ENCODE results near the gene NKPD1. TPM values are rescaled to one million over a fixed set of nuclear protein-coding genes. Genes with fewer than 3 reads are reported as not detected.

The NKPD1 gene
- total RNA-seq, 1 donor from 2014 or later: not detected

DNA sequence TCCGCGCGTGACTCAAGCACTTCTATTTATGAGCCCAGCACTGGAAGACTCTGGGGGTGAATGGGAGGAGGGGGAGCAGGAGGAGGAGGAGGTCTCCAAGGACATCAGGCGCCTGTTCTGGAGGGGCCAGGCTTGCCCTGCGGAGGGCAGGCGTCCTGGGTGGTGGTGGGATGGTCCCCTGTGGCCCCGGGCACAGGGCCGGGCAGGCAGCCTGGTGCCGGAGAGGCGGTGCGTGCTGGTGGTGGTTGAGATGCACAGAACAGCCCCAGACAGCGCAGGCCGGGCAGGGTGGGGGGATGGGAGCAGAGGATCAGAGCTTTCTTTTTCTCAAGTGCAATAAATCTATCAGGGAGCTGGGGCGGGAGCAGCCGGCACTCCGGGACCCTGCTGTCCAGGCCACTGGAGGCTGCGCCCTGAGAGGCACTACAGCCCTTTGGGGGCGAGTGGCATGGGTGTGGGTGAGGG lies 14.0 kb downstream of the NKPD1 start:
- DNase-seq (ENCODE audit: missing footprints) (no peak), ATAC-seq (no peak)
- intact Hi-C loops (cut with DNase I): no loop called here

DNA sequence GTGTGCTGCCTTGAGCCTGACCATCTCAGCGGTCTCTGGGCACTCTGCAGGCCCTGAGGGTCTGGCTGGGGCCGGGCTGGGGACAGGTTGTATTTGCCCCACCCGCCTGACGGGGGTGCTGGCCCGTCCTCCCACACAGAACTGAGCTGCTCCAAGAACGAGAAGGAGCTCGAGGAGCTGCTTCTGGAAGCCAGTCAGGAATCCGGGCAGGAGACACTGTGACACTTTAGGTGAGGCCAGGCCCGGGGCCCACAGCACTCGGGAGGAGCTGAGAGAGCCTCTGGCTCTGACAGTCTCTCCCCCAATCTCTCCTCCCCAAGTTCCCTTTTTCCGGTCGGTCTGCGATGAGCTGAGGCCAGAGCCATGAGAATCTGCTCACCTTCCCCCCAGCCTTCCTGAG lies 14.5 kb downstream of the NKPD1 start:
- DNase-seq (ENCODE audit: missing footprints): no peak
- intact Hi-C loops (cut with DNase I): no loop called here
- ATAC-seq: no peak

DNA sequence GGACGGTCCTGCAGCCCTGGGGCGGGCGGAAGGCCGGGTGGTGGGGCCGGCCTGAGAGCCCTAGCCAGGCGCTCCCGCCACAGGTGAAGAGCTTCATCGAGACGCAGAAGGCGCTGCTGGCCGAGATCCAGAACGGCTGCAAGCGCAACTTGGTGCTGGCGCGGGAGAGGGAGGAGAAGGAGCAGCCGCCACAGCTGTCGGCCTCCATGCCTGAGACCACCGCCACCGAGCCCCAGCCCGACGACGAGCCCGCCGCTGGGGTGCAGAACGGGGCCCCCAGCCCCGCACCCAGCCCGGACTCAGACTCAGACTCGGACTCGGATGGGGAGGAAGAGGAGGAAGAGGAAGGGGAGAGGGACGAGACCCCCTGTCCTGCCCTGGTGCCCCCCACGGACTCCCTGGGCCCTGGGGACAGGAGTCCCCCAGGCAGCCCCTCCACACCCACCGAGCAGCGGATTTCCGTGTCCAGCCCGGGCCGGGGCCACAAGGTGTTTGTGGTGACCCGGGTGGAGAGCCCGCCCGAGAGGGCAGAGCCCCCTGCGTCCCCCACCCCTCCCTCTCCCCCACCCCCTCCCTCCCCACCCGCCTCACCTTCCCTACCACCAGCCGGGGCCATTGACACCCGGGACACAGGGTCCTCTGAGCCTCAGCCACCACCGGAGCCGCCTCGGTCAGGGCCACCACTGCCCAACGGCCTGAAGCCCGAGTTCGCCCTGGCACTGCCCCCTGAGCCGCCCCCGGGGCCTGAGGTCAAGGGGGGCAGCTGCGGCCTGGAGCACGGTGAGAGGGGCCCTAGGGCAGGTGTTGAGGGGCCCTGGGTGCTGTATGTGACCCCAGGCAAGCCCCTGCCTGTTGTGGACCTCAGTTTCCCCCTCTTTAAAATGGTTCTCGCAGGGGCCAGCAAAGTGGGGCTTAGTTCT lies 15.3 kb downstream of the NKPD1 start:
- ATAC-seq (no peak), DNase-seq (ENCODE audit: missing footprints) (no peak)
- intact Hi-C loops (cut with DNase I): no loop called here

DNA sequence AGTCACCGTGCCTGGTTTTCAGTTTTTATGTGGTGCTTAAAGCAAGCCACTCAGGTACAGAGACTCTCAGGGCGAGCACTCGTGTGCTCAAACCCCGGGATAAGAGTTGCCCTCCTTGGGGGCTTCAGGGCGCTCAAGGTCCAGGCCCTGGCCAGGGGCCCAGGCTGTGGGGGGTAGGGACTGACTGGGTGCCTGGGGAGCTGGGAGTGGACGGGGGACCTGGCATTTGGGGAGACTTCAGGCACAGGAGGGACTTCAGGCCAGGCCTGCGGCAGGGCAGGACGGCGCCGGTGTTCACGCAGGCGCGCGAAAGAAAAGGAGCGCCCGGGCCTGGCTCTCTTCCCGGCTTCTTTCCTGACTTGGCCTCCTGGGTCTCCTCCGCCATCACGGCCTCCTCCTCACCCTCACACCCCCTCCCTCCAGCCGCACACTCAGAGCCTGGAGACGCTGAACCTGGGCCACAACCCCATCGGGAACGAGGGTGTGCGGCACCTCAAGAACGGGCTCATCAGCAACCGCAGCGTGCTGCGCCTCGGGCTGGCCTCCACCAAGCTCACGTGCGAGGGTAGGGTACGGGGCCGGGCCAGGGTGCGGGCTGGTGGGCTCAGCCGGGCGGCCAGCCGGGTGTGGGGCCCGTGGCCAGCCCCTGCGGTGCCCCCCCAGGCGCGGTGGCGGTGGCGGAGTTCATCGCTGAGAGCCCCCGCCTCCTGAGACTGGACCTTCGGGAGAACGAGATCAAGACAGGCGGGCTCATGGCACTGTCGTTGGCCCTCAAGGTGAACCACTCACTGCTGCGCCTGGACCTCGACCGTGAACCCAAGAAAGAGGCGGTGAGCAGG lies 16.1 kb downstream of the NKPD1 start:
- no peak for ATAC-seq
- DNase-seq (ENCODE audit: missing footprints): no peak

DNA sequence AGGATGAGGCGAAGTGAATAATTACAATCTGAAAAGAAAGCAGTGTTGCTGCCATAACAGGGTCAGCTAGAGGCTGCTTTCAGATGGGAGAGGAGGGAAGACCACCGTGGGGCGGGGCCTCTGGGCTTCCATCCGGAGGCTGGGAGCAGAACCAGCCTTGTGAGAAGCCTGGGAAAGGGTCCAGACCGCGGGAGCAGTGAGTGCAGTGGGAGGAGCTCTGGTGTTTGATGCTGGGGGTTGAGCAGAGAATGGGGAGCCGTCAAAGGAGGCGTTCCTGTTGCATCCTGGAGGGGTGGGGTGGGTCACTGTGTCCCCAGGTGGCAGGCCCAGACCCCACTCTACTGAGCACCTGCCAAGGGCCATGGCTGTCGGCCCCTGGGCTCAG lies 18.1 kb downstream of the NKPD1 start:
- ATAC-seq (no peak), DNase-seq (ENCODE audit: missing footprints) (no peak)
- intact Hi-C loops (cut with DNase I): no loop called here

More for the DNA sequence above, 16.1 kb downstream of the NKPD1 start:
- intact Hi-C loops (cut with DNase I): no loop called here

DNA sequence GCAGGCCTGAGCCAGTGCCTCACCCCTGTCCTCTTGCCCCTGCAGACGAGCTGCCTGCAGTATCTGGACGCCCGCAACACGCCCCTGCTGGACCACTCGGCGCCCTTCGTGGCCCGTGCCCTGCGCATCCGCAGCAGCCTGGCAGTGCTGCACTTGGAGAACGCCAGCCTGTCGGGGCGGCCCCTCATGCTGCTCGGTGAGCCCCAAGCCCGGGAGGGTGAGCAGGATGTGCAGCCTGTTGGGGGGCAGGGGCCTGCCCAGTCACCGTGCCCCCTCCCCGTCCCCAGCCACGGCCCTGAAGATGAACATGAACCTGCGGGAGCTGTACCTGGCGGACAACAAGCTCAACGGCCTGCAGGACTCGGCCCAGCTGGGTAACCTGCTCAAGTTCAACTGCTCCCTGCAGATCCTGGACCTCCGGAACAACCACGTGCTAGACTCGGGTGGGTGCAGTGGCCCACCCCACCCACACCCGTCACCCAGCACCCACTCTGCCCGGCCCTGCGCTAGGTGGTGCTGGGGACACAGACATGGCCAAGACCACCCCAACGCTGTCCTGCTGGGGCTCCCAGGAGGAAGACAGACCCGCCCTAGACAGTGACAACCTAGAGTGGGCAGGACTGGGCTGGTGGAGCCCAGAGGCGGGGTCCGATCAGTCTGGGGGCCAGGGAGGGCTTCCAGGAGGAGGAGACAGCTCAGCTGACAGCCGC lies 18.6 kb downstream of the NKPD1 start:
- DNase-seq (ENCODE audit: missing footprints) (no peak), ATAC-seq (no peak)
- intact Hi-C loops (cut with DNase I): no loop called here

DNA sequence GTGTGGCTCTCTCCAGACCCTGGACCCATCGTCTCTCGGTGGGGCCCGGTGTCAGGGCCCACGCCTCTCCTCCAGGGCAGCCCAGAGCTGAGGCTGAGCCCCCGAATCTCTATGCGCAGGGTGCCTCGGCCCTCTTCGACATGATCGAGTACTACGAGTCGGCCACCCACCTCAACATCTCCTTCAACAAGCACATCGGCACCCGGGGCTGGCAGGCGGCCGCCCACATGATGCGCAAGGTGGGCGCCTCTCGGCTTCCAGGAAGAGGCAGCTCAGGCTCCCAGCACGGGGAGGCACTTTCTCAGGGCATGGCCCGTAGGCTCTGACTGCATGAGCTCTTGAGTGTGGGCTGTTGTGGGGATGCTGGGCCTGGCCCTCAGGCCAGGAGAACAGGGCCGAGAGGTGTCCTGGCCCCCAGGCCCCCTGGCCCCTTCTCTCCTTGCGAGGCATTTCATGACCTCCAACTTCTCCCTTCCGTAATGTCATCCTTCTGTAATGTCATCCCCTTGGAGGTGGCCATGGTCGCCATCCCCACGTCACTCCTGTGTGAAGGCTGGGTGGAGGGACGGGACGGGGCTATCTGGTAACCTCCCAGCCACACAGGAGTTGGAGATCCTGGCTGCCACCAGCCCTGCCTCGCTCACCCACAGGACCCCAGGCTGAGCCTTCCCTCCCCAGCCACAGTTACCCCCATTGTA lies 19.4 kb downstream of the NKPD1 start:
- no peak for ATAC-seq
- no peak for DNase-seq (ENCODE audit: missing footprints)
- intact Hi-C loops (cut with DNase I): no loop called here

DNA sequence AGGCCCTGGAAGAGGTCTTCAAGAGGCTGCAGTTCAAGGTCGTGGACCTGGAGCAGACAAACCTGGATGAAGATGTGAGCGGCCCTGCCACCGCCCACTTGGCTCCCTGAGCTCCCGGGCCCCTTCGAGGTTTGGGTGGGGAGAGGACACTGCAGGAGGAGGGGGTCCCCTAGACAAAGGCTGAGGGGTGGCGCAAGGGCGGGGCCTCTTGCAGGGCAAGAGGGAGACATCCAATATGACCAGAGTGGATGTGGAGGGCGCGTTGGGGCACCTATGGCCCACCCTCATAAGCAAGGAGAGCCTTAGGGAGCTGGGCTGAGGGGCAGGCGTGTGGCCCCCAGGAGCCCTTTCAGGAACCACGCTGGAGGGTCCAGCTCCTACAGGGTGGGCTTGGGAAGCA lies 20.2 kb downstream of the NKPD1 start:
- ATAC-seq (no peak), DNase-seq (ENCODE audit: missing footprints) (no peak)
- intact Hi-C loops (cut with DNase I): no loop called here

DNA sequence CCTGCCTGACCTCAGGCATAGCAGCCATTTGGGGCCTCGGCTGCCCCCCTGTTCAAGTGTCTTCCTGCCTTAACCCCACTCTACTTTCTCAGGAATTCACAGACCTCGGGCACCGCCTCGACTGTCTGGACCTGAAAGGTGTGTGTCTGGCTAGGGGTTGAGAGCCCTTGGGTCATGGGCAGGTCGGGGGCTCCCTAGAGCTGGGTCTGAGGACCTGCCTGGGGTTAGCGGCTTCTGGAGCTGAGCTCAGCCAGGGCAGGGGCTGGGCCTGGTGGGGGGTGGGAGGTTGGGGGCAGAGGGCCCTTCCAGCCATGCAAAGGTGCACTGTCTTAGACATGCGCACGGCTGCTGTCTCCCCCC lies 20.7 kb downstream of the NKPD1 start:
- no peak for ATAC-seq
- intact Hi-C loops (cut with DNase I): no loop called here
- DNase-seq (ENCODE audit: missing footprints): no peak

DNA sequence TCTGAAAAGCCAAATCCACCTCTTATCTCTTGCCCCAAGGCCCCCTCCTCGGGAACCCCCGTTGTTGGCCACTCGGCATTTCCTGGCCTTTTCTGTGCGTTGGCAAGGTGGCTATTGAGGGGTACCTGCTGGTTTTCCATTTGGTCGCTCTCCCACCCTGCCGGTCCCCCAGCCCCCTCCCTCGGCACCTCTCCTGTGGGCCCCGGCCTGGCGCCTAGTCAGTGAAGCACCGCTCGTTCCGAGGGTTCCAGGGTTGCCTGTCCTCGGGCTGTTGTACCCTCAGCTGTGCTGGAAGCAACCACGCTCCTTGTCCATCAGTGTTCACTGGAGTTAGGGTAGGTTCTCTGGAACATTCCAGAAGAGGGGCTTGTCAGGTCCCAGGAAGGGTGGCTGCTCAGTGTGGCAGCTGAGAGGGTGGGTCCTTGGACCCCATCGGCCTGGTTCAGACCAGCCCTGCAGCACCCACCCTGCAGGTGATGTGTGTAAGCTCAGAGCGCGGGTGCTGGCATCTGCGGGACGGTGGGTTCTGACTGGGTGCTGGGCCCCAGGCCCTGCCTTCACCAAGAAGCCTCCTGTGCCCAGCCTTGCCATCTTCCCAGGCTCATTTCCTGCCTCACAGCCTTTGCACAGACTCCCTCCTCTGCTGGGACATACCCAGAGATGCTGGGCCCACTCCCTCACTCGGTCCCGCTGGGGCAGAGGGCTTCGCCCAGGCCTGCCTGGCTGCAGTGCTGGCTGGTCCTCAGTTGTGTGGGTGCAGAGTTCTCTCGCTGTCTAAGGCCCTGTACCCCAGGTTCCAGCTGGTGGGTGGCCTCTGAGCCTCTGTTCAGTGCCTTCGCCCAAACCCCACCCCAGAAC lies 21.3 kb downstream of the NKPD1 start:
- DNase-seq (ENCODE audit: missing footprints): no peak
- ATAC-seq: no peak
- intact Hi-C loops (cut with DNase I): no loop called here

DNA sequence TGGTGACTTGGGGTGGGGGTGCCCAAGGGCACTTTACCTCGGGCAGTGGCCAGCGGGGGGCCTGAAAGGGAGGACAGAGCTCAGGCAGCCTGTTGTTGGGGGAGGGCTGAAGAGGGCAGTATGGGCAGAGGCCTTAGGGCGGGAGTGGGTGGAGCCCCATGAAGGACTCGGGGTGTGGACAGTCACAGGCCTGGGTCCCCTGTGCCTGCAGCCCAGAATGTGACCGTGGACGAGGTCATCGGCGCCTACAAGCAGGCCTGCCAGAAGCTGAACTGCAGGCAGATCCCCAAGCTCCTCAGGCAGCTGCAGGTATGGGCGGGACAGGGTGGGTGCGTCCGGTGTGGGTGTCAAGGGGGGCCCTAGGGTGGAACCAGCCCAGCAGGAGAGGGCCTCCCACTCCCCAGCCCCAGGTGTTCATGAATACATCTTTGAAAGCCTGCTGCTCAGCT lies 22.5 kb downstream of the NKPD1 start:
- DNase-seq (ENCODE audit: missing footprints) (no peak), ATAC-seq (no peak)
- intact Hi-C loops (cut with DNase I): no loop called here

DNA sequence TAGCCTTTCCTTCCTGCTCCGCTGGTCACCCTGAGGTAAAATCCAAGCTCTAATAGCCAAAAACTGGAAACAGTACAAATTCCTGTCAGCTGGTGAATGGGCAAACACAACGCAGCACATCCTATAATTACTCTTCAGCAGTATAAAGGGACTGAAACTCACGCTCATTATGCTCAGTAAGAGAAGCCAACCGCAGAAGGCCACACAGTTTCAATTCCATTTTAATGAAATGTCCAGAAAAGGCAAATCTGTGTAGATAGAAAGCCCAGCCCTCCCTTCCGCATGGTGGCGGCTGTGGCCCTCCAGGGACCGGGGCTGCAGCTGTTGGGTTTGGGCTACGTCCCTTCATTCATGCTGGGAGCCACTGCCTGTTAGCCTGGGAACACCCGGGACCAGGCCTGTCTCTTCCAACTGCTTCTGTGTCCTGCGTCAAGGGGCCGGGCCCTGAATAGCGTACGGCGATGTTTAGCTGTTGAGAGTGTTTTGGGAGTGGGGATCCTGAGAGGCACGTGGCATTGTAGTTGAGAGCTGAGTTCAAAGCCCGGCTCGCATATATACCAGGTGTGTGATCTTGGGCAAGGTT lies 23.5 kb downstream of the NKPD1 start:
- ATAC-seq: peak; percentile 88
- intact Hi-C loops (cut with DNase I): no loop called here
- DNase-seq (ENCODE audit: missing footprints): peak; percentile 82

DNA sequence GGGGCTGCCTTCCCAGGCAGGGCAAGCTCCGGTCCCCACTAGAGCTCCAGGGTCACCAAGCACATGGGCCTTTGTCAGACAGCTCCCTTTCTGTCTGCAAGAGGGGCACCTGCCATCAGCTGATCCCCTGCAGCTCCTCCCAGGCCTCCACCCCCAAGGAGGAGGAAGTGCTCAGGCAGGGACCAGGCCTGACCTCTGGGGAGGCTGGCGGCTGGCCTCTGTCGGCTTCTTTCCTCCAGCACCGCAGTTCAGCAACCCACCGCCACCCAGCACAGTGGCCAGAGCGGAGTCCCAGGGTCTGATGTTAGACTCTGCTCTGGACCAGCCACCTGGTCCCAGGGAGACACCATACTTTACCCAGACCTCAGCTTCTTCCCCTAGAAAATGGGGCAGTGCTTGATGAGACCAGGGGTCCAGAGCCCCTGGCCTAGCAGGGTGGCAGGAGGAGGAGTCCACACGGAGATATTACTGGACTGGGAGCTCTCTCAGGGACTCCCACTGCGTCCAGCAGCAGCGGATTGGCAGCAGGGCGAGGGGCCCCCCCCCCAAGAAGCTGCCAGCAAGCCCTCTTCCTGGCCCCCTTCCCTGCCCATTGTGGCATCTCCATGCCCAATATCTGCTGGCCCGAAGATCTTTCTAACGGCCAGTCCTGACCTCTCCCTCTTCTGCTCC lies 24.1 kb downstream of the NKPD1 start:
- no peak for DNase-seq (ENCODE audit: missing footprints)
- intact Hi-C loops (cut with DNase I): no loop called here
- ATAC-seq: no peak

DNA sequence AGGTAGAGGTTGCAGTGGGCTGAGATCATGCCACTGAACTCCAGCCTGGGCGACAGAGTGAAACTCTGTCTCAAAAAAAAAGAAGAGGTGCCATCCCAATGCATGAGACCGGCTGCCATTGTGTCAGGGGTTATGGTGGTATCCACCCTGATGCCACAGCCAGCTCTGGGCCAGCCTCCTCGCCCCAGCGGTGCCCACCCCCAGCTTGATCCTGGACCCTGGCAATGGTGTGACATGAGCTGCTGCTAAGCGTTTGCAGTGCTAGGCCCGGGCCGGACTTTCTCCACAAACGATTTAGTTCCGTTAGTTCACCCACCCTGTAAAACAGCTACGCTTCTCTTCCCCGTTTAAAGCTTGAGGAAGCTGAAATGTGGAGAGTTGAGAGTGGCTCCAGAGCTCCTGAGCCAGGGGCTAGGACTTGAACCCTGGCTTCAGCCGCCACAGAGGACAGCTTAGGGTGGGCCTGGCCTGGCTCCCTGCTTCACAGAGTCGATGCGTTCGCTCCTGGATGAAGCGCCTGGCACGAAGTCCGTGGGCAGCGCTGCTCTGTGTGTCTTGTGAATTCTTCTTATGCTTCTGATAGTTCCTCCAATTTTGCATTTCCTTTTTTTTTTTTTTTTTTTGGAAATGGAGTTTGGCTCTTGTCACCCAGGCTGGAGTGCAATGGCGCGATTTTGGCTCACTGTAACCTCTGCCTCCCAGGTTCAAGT lies 25.5 kb downstream of the NKPD1 start:
- ATAC-seq (no peak), DNase-seq (ENCODE audit: missing footprints) (no peak)
- intact Hi-C loops (cut with DNase I): no loop called here

DNA sequence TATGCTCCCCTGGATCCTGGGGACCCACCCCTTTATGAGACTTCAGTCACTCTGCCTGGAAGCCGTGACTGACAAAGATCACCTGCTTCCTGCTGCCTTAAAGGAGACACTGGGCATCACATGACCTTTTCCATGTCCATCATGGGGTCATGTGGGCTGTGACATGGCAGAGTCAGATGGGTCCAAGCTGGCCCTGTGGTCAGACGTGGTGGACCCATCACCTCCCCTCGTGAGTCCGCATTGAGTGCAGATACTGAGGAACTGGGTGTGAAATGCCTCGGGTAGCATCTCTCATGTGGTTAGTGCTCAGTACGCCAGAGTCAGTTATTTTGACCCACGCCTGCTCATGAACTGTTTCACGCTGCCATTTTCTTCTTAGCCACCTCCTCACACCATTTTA lies 27.1 kb downstream of the NKPD1 start:
- no peak for ATAC-seq

DNA sequence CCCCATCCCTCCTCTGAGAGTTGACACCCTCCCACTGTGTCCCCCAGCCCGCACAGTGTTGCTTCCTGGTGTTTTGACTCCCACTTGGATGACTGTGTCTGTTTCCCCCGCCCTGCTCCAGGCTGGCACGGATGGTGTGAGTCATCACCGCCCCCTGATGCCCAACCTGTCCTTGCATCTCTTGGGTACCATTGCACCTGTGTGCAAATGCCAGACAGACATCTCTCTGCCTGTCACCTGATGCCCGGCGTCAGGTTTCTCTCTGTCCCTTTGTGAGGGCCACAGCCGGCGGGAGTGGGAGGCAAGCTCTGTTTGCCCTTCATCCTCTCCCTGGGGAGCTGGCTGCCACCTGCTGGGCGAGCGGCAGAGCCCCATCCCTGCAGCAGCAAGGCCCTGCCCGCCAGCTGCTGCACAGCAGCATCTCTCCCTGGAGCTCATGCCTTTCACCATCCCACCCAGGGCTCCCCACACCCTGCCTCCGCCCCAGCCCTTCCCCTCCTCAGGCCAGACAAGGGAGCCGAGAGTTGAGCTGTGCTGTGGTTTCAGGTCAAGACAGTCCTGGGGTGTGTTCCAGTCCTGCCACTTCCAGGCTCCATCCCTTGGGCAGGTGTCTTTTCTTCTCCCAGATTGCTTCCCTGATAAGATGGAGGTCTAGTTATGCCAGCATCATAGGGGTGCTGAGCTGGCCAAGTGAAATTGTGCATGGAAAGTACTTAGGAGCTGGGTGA lies 29.7 kb downstream of the NKPD1 start:
- DNase-seq (ENCODE audit: missing footprints) (peak; percentile 64), ATAC-seq (no peak)
- intact Hi-C loops (cut with DNase I): no loop called here

More for the DNA sequence above, 27.1 kb downstream of the NKPD1 start:
- intact Hi-C loops (cut with DNase I): no loop called here
- DNase-seq (ENCODE audit: missing footprints): no peak
